Colonic mucosa (tissue), 4 donors: ENCODE data around the gene DNM3. TPM values are rescaled to one million over a fixed set of nuclear protein-coding genes. Genes with fewer than 3 reads are reported as not detected.

ENCODE experiments used
- DNase-seq: peaks from one replicate; pipeline ENCODE4 v3.0.0-alpha.2; 2020
- H3K27ac ChIP-seq: fragments of 200-600 bp; one replicate; pipeline ENCODE4 v1.8.0; 2021
- H3K27me3 ChIP-seq: fragments of 200-600 bp; one replicate; pipeline ENCODE4 v1.8.0; 2021
- H3K36me3 ChIP-seq: fragments of 200-600 bp; one replicate; pipeline ENCODE4 v1.8.0; 2021
- H3K4me1 ChIP-seq: fragments of 200-600 bp; one replicate; pipeline ENCODE4 v1.8.0; 2021; ENCODE audit warnings: mild to moderate bottlenecking
- H3K4me3 ChIP-seq: fragments of 200-600 bp; one replicate; pipeline ENCODE4 v1.8.0; 2021
- H3K9ac ChIP-seq, 2 donors: one replicate each; pipeline ENCODE4 v1.7.0; 2013; ENCODE audit warnings: control low read depth in 2 of 2, low read depth in 2 of 2, low read length in 2 of 2
- H3K9me3 ChIP-seq: fragments of 200-600 bp; one replicate; pipeline ENCODE4 v1.8.0; 2021
- intact Hi-C: fragments of 100-400 bp; cut with DNase I; formaldehyde crosslinking; loops from one replicate; pipeline ENCODE4 v1.14.1; 2022
- total RNA-seq, 2 donors: library from RNA; stranded (reverse); fragmentation: NEBNext Ultra II Directional in 1 of 2; extraction: Animal tissue kit (Norgen Biotek cat#: 25700) in 1 of 2; gene quantifications; one replicate each; pipeline ENCODE4 v1.2.1, GENCODE V29; 2021
- TF ChIP-seq, protein P1 (sequence below): fragments of 200-600 bp; IDR thresholded peaks from one replicate; pipeline ENCODE4 v1.8.0; 2022; ENCODE audit warnings: antibody characterized with exemption, mild to moderate bottlenecking
- donor health status: healthy.
- donor health status: DM: no; HTN: no; CAD: no.
- donor health status: DM: no; HTN: no; CAD: no.

The DNM3 gene
- total RNA-seq, 2 donors from 2014 or later = 1.7 to 2.6 TPM

DNA sequence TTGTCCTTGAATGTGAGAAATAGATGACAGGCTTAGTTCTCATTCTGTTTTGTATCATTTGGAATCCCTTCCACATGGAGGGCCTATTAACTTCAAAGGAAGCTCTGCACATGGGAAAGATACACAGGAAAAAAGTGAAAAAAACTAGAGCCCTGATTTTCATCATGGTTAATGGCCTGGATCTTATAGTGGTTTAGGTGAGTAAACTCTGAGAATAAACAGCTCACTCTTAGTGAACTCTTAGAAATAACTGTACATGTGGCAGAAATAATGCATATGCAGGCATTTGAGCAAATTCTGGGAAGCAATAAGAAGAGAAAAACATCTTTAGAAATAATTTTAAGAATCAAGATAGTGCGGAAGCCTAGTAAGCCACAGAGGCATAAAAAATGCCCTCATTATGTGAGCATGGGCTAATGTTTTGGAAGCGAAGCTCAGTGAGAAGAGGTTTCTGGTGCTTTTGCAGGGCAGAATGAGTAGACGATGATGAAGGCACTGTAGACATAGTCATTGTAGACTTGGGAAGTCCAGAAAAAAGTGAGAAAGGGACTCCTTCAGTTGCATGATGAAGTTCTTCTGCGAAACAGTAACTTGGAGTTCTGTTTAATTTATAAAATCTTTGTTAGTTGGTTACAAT, 279.9 kb downstream of the DNM3 start:
- TF ChIP-seq, protein P1, sequence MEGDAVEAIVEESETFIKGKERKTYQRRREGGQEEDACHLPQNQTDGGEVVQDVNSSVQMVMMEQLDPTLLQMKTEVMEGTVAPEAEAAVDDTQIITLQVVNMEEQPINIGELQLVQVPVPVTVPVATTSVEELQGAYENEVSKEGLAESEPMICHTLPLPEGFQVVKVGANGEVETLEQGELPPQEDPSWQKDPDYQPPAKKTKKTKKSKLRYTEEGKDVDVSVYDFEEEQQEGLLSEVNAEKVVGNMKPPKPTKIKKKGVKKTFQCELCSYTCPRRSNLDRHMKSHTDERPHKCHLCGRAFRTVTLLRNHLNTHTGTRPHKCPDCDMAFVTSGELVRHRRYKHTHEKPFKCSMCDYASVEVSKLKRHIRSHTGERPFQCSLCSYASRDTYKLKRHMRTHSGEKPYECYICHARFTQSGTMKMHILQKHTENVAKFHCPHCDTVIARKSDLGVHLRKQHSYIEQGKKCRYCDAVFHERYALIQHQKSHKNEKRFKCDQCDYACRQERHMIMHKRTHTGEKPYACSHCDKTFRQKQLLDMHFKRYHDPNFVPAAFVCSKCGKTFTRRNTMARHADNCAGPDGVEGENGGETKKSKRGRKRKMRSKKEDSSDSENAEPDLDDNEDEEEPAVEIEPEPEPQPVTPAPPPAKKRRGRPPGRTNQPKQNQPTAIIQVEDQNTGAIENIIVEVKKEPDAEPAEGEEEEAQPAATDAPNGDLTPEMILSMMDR = no peak
- intact Hi-C loops = no loop called here
- Histone ChIP-seq H3K9me3 (no peaks in the 10 kb centered on the region), H3K4me3 (no peak overlapping the region), H3K27ac (no peak overlapping the region), H3K9ac (no peak overlapping the region), H3K4me1 (no peaks in the 10 kb centered on the region), H3K27me3 (no peaks in the 10 kb centered on the region), H3K36me3 (no peaks in the 10 kb centered on the region)
- DNase-seq = no peak

DNA sequence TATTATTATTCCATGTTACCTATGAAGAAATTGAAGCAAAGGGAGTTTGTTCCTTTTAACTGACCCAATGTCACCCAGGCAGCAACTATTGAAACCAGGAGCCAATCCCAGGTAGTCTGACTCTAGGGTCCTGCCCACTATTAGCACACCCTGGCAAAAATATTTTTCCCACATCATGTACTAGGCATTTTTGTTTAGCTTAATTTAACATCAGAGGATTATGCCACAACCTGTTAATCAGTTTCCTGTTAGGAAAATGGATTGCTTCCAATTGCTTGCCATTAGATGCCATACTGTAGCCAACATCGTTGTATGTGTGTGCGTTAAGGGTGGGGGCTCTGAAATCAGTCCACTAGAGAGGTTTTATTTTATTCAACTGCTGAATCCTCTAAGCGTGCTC, 281.1 kb downstream of the DNM3 start:
- no peak for DNase-seq
- H3K9me3 ChIP-seq = no peaks in the 10 kb centered on the region
- no peaks in the 10 kb centered on the region for H3K27me3 ChIP-seq
- H3K27ac ChIP-seq = no peak overlapping the region
- no peaks in the 10 kb centered on the region for H3K36me3 ChIP-seq
- no peak overlapping the region for H3K9ac ChIP-seq
- H3K4me1 ChIP-seq = no peaks in the 10 kb centered on the region
- intact Hi-C loops = no loop called here
- TF ChIP-seq, protein P1 = no peak
- no peak overlapping the region for H3K4me3 ChIP-seq

DNA sequence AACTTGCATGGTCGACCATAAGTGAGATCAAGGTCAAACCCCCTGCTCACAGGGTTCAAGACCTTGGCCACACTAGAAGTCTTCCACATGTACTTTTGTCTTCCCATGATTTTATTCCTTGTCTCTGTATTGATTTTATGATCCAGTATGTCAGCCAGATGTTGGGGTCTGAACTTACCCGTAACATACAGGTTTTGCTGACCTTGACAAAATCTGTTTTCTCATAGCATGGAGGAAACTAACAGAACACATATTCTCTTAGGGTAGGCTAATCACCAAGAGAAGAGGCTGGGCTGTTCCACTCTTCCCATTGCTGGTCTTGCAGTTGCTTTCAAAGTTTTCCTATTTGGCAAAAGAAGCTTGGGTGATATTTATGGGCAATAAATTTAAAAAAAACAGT, 284.0 kb downstream of the DNM3 start:
- Histone ChIP-seq H3K27me3 (no peaks in the 10 kb centered on the region), H3K4me3 (no peak overlapping the region), H3K4me1 (no peaks in the 10 kb centered on the region), H3K27ac (no peak overlapping the region), H3K9ac (no peak overlapping the region), H3K36me3 (no peaks in the 10 kb centered on the region), H3K9me3 (no peaks in the 10 kb centered on the region)
- intact Hi-C loops = no loop called here
- no peak for DNase-seq
- TF ChIP-seq, protein P1 = no peak

DNA sequence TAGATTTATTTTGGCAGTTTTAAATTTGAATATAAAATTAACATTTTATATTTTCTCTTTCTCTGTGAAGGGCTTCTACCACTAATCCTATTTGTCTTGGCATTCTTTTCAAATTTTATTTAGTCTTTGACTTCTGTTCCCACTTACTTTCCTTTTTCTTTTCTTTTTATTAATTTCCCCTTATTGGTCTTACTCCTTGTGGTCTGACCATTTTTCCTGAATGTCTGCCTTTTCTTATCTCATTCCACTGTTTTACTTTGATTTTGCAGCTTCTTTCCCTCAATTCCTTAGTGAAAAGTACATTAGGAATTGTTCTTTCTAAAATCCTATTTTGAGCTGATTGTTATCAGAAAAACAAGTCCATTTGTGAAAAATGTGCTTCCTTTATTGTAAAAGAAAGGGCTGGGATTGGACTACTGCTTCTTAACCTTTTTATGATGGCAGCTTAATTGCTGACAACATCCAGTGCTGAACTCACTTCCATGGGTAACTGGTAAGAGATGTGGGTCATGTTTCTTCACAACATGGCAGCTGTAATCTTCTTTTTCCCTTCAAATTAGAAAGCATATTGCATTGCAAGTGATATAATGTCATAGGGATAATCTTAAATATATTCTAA, 284.6 kb downstream of the DNM3 start:
- H3K9ac ChIP-seq = no peak overlapping the region
- no peaks in the 10 kb centered on the region for H3K36me3 ChIP-seq
- no peaks in the 10 kb centered on the region for H3K4me1 ChIP-seq
- H3K27me3 ChIP-seq = no peaks in the 10 kb centered on the region
- H3K27ac ChIP-seq = no peak overlapping the region
- intact Hi-C loops = no loop called here
- H3K4me3 ChIP-seq = no peak overlapping the region
- no peak for DNase-seq
- no peaks in the 10 kb centered on the region for H3K9me3 ChIP-seq
- TF ChIP-seq, protein P1 = no peak

DNA sequence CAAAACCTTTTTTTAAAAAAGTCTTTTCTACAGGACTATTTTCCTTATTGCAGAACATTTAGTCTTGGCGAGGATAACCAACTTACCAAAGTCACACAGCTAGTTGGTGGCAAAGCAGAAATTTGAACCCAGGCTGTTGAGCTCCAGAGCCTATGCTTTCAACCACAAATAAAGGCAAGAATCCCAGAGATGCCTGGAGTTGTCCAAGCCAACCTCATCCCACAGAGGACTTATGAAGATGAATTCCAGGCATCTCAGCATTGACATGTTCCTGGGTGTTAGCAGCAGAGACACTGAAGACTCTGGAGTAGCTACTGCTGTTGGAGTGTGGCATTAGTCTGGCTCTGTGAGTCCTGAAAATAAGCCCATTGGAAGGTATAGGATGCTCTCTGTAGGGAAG, 291.5 kb downstream of the DNM3 start:
- intact Hi-C loops = no loop called here
- Histone ChIP-seq H3K36me3 (no peaks in the 10 kb centered on the region), H3K4me3 (no peak overlapping the region), H3K4me1 (no peaks in the 10 kb centered on the region), H3K27ac (no peak overlapping the region), H3K9me3 (no peaks in the 10 kb centered on the region), H3K9ac (no peak overlapping the region), H3K27me3 (no peaks in the 10 kb centered on the region)
- TF ChIP-seq, protein P1 = no peak
- no peak for DNase-seq
